ENCODE measurements around the gene GOLIM4.

Gene GOLIM4

GRCh38 chr3:168090306-168091085 lies 5.2 kb downstream of the GOLIM4 start:
- no peak overlapping the region for H3K4me3 ChIP-seq (ENCODE audit: low read length)
- peaks cover 75% of the 10 kb centered on the region for H3K79me2 ChIP-seq (ENCODE audit: low read length)
- H3K4me2 ChIP-seq (ENCODE audit: low read length), result no peak overlapping the region

DNA sequence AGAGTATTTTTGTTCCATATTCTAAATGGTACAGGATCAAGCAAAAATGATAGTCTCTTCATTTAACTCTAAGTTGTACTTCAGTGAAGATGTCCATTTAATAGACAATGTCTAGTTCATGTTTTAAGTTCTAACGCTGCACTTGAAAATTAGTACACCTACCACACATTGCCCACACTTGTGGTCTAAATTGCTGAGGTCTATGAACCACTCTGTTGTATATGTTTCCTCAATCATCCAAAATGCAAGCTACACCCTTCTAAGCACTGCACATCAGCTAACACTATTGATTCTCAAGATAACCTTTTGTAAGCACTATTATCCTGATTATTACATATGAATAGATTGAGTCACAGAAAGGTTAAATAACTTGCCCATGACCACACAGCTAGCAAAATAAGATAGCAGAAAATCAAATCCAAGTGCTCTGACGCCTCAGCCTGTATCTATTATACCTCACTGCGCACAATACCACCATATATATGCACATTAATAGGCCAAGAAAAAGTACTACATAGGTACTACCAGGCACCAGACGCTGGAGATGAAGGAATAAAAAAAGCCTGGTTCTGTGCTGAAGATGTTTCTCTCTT lies 6.4 kb downstream of the GOLIM4 start:
- H3K4me3 ChIP-seq (ENCODE audit: low read length), result no peak overlapping the region
- H3K79me2 ChIP-seq (ENCODE audit: low read length), result peaks cover 86% of the 10 kb centered on the region
- peaks cover 49% of the 10 kb centered on the region for H3K4me1 ChIP-seq (ENCODE audit: low read length)
- no peak overlapping the region for H3K4me2 ChIP-seq (ENCODE audit: low read length)
- no peaks in the 10 kb centered on the region for H3K36me3 ChIP-seq (replicated peaks; ENCODE audit: low read depth, low read length)
- H4K20me1 ChIP-seq (ENCODE audit: insufficient read depth, low read length), result 0 out of 2 replicates have a peak, but pooled peaks cover 6% of the 10 kb centered on the region
- no peak overlapping the region for H3K27ac ChIP-seq (ENCODE audit: low read length)
- H2AFZ ChIP-seq (ENCODE audit: low read depth, low read length), result no peak overlapping the region
- H3K9ac ChIP-seq (ENCODE audit: low read length), result no peak overlapping the region
- TF ChIP-seq CTCF (IDR thresholded peaks at IDR 0.05; ENCODE audit: low read depth, low read length) (no peak), EZH2phosphoT487 (IDR thresholded peaks at IDR 0.05; ENCODE audit: low read depth) (no peak)
- no peaks in the 10 kb centered on the region for H3K9me3 ChIP-seq (ENCODE audit: insufficient read depth, low read length)
- H3K27me3 ChIP-seq (ENCODE audit: low read depth, low read length), result no peaks in the 10 kb centered on the region

More at GRCh38 chr3:168090306-168091085, 5.2 kb downstream of the GOLIM4 start:
- Histone ChIP-seq H3K27ac (ENCODE audit: low read length) (no peak overlapping the region), H3K27me3 (ENCODE audit: low read depth, low read length) (no peaks in the 10 kb centered on the region), H3K4me1 (ENCODE audit: low read length) (peaks cover 41% of the 10 kb centered on the region), H3K9ac (ENCODE audit: low read length) (no peak overlapping the region), H3K9me3 (ENCODE audit: insufficient read depth, low read length) (no peaks in the 10 kb centered on the region), H2AFZ (ENCODE audit: low read depth, low read length) (no peak overlapping the region), H3K36me3 (replicated peaks; ENCODE audit: low read depth, low read length) (no peaks in the 10 kb centered on the region), H4K20me1 (ENCODE audit: insufficient read depth, low read length) (no peaks in the 10 kb centered on the region)
- TF ChIP-seq EZH2phosphoT487 (IDR thresholded peaks at IDR 0.05; ENCODE audit: low read depth), result no peak
- no peak for TF ChIP-seq CTCF (IDR thresholded peaks at IDR 0.05; ENCODE audit: low read depth, low read length)

DNA sequence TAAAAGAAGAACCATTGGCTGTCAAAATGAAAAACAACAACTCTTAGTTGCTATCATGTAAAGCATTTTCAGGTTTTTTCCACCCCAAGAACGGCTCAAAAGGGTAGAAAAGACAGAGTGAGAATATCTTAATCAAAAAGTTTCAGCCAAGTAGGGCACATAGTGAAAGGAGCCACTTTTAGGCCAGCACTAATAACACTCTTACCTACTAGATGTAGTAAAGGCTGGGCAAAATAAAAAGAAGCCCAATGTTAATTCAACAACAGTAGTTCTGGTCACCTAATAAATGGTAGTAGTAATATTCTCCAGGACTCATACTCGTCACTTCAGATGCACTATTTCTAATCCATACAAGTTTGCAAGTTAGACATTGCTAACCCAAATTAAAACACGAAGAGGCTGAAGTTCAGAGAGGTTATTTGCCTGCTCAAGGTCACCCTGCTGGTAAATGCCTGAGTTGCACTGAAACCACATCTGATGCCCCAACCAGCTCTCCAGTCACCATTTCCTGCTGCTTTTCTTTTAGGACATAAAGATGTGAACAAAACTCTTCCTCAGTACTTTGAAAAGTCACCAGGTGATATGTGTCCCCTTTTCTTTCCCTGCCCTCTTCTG lies 7.5 kb downstream of the GOLIM4 start:
- Histone ChIP-seq H3K4me1 (ENCODE audit: low read length) (peaks cover 41% of the 10 kb centered on the region), H3K9ac (ENCODE audit: low read length) (no peak overlapping the region), H3K79me2 (ENCODE audit: low read length) (peaks cover 77% of the 10 kb centered on the region)

More for the DNA sequence above, 7.5 kb downstream of the GOLIM4 start:
- no peak overlapping the region for H2AFZ ChIP-seq (ENCODE audit: low read depth, low read length)
- no peak overlapping the region for H3K27ac ChIP-seq (ENCODE audit: low read length)
- no peak overlapping the region for H3K4me3 ChIP-seq (ENCODE audit: low read length)
- peak overlapping the region; percentile 46 for H3K4me2 ChIP-seq (ENCODE audit: low read length)
- H3K9me3 ChIP-seq (ENCODE audit: insufficient read depth, low read length), result no peaks in the 10 kb centered on the region
- 0 out of 2 replicates have a peak, but pooled peaks cover 6% of the 10 kb centered on the region for H4K20me1 ChIP-seq (ENCODE audit: insufficient read depth, low read length)
- peak; percentile 45 for TF ChIP-seq CTCF (IDR thresholded peaks at IDR 0.05; ENCODE audit: low read depth, low read length)
- TF ChIP-seq EZH2phosphoT487 (IDR thresholded peaks at IDR 0.05; ENCODE audit: low read depth), result no peak
- no peaks in the 10 kb centered on the region for H3K36me3 ChIP-seq (replicated peaks; ENCODE audit: low read depth, low read length)
- H3K27me3 ChIP-seq (ENCODE audit: low read depth, low read length), result no peaks in the 10 kb centered on the region
